Testis (tissue), 3 donors: ENCODE results near the gene HRAS. TPM values are rescaled to one million over a fixed set of nuclear protein-coding genes. Genes with fewer than 3 reads are reported as not detected.

ENCODE experiments used
- DNase-seq: peaks from one replicate; pipeline ENCODE4 v3.0.0-alpha.2; 2019
- H3K27ac ChIP-seq, 2 donors: fragments of 200-600 bp; sonication (generic); one replicate each; pipeline ENCODE4 v1.5.1; 2019
- H3K27me3 ChIP-seq: fragments of 200-600 bp; sonication (generic); one replicate; pipeline ENCODE4 v1.5.1; 2019
- H3K36me3 ChIP-seq: fragments of 200-600 bp; sonication (generic); one replicate; pipeline ENCODE4 v1.5.1; 2017; ENCODE audit warnings: low read depth; ENCODE audit errors: missing control alignments
- H3K4me1 ChIP-seq: fragments of 200-600 bp; sonication (generic); one replicate; pipeline ENCODE4 v1.5.1; 2019
- H3K4me3 ChIP-seq, 2 donors: fragments of 200-600 bp; sonication (generic); one replicate each; pipeline ENCODE4 v1.5.1; 2017 to 2019
- H3K9me3 ChIP-seq: fragments of 200-600 bp; sonication (generic); one replicate; pipeline ENCODE4 v1.5.1; 2017
- CTCF ChIP-seq, 3 experiments: fragments of 450-650 bp in 2 of 3; fragments of 200-600 bp in 1 of 3; sonication (generic) in 1 of 3; IDR thresholded peaks; one replicate each; pipeline ENCODE4 v1.5.1; 2016 to 2019; ENCODE audit warnings: antibody characterized with exemption in 3 of 3, mild to moderate bottlenecking in 2 of 3, moderate library complexity in 1 of 3
- POLR2A ChIP-seq: fragments of 450-650 bp; IDR thresholded peaks from one replicate; pipeline ENCODE4 v1.6.1; 2017; ENCODE audit warnings: antibody characterized with exemption, mild to moderate bottlenecking, moderate library complexity
- WGBS, 2 donors: methylation state at CpG; one replicate each; pipeline ENCODE4 v1.1.5; 2018; 5-methylcytosine and 5-hydroxymethylcytosine counted together
- intact Hi-C: fragments of 100-400 bp; cut with DNase I; formaldehyde crosslinking; loops from one replicate; pipeline ENCODE4 v1.15.1; 2023; ENCODE audit warnings: low total_unique reads
- polyA plus RNA-seq: library from polyadenylated mRNA; stranded (reverse); fragments of 350-450 nt; fragmentation: Illumina TruSeq; extraction: RNeasy Lipid Tissue Mini Kit (QIAGEN cat#74804); gene quantifications from one replicate; pipeline ENCODE4 v1.2.3, GENCODE V29; 2014; ENCODE audit warnings: low read depth, low replicate concordance; ENCODE audit not compliant: insufficient read depth
- total RNA-seq, 2 donors: library from RNA; depleted of rRNA; stranded (reverse); fragments of >200 nt; gene quantifications; one replicate each; pipeline ENCODE4 v1.2.3, GENCODE V29; 2016

The HRAS gene
- total and polyA plus RNA-seq, 3 donors from 2014 or later: 31.4 to 49.7 (median 35.1) TPM

- no peak for TF ChIP-seq POLR2A
- TF ChIP-seq CTCF (IDR thresholded peaks at IDR 0.05): no peak
- Histone ChIP-seq H3K36me3 (no peaks in the 10 kb centered on the region), H3K9me3 (no peaks in the 10 kb centered on the region), H3K27ac (peak overlapping the region; percentile 40 to 48), H3K27me3 (no peaks in the 10 kb centered on the region), H3K4me1 (peaks cover 39% of the 10 kb centered on the region), H3K4me3 (no peak overlapping the region)
- 63 to 82% methylated on average over 9 to 16 of the region's 16 CpGs for WGBS, 2 donors
- intact Hi-C loops: no loop called here
- DNase-seq: no peak
Observed at GRCh38 chr11:573146-573759, 37.9 kb upstream of the HRAS start.

GRCh38 chr11:571802-572185 lies 36.4 kb upstream of the HRAS start:
- intact Hi-C loops: no loop called here

GRCh38 chr11:569158-569885 lies 33.9 kb upstream of the HRAS start:
- intact Hi-C loops: no loop called here
- DNase-seq: no peak
- TF ChIP-seq POLR2A (no peak), CTCF (IDR thresholded peaks at IDR 0.05) (no peak)

More at GRCh38 chr11:571802-572185, 36.4 kb upstream of the HRAS start:
- TF ChIP-seq POLR2A: no peak
- no peak for TF ChIP-seq CTCF (IDR thresholded peaks at IDR 0.05)
- Histone ChIP-seq H3K27ac (no peak overlapping the region), H3K4me3 (no peak overlapping the region), H3K36me3 (no peaks in the 10 kb centered on the region), H3K27me3 (no peaks in the 10 kb centered on the region), H3K9me3 (no peaks in the 10 kb centered on the region), H3K4me1 (peaks cover 33% of the 10 kb centered on the region)
- 81 to 93% methylated on average over 3 to 8 of the region's 8 CpGs for WGBS, 2 donors
- DNase-seq: no peak

GRCh38 chr11:568306-569157 lies 33.2 kb upstream of the HRAS start:
- H3K27ac ChIP-seq: peak overlapping the region; percentile 86 to 87
- WGBS, 2 donors: 0% methylated on average over 64 of the region's 123 CpGs; no CpG with 5 or more reads in 1 of the 2 donors
- H3K4me3 ChIP-seq: peak overlapping the region; percentile 61 to 69
- TF ChIP-seq CTCF (IDR thresholded peaks at IDR 0.05): peak in 1 of 3 experiments; percentile 8
- no peak for TF ChIP-seq POLR2A
- peaks cover 21% of the 10 kb centered on the region for H3K4me1 ChIP-seq
- no peaks in the 10 kb centered on the region for H3K27me3 ChIP-seq
- no peaks in the 10 kb centered on the region for H3K9me3 ChIP-seq
- intact Hi-C loops: no loop called here
- DNase-seq: peak; percentile 94
- no peaks in the 10 kb centered on the region for H3K36me3 ChIP-seq

More at GRCh38 chr11:569158-569885, 33.9 kb upstream of the HRAS start:
- H3K4me3 ChIP-seq: peak overlapping the region; percentile 61 to 69
- no peaks in the 10 kb centered on the region for H3K9me3 ChIP-seq
- H3K27me3 ChIP-seq: no peaks in the 10 kb centered on the region
- 14 to 20% methylated on average over 23 to 36 of the region's 36 CpGs for WGBS, 2 donors
- peaks cover 23% of the 10 kb centered on the region for H3K4me1 ChIP-seq
- peak overlapping the region; percentile 86 to 87 for H3K27ac ChIP-seq
- H3K36me3 ChIP-seq: no peaks in the 10 kb centered on the region
